IMR-90 (cell line): ENCODE measurements around the gene ABCF3. TPM values are rescaled to one million over a fixed set of nuclear protein-coding genes. Genes with fewer than 3 reads are reported as not detected.
A peak's percentile ranks its signal among the peaks of the same experiment; 100 is the strongest.

ENCODE experiments used
- ATAC-seq: fragments of 200-7000 bp; cut with Tn5 transposase; 2 replicates; pipeline ENCODE4 v1.9.1; 2020; ENCODE audit warnings: low read depth, mild to moderate bottlenecking, moderate library complexity
- BruUV-seq: library from RNA; stranded (reverse); fragments of 400-500 nt; replicated peaks from 2 replicates; lab custom pipeline; 2021; lab: Mats Ljungman, UMichigan
- CTCF ChIA-PET: fragments of 300-600 bp; formaldehyde crosslinking; extraction: SDS; loops from one replicate; lab custom pipeline; 2021; ENCODE audit warnings: antibody characterized with exemption; lab: Yijun Ruan, JAX
- POLR2A ChIA-PET: fragments of 300-600 bp; sonication (Branson Sonifier 250); formaldehyde crosslinking; loops from one replicate; lab custom pipeline; 2022; ENCODE audit warnings: antibody characterized with exemption; ENCODE audit not compliant: unreplicated experiment; lab: Charles Lee
- DNase-seq: peaks from one replicate; pipeline ENCODE4 v3.0.0; 2013
- H2AFZ ChIP-seq: replicated peaks from 2 replicates; pipeline ENCODE3; 2013; ENCODE audit warnings: low read length, mild to moderate bottlenecking; ENCODE audit not compliant: poor library complexity
- H2AK5ac ChIP-seq: 2 replicates; pipeline ENCODE4 v1.6.1; 2013; ENCODE audit warnings: low read depth, low read length, inconsistent platforms
- H2AK9ac ChIP-seq: replicated peaks from 2 replicates; pipeline ENCODE3; 2013; ENCODE audit warnings: mild to moderate bottlenecking, low read depth, low read length, moderate library complexity; ENCODE audit not compliant: poor library complexity
- H2BK120ac ChIP-seq: 2 replicates; pipeline ENCODE4 v1.6.1; 2013; ENCODE audit warnings: low read depth, low read length, inconsistent platforms
- H2BK15ac ChIP-seq: 3 replicates; pipeline ENCODE4 v1.6.1; 2013; ENCODE audit warnings: low read depth, low read length, inconsistent platforms
- H2BK20ac ChIP-seq: 2 replicates; pipeline ENCODE4 v1.6.1; 2013; ENCODE audit warnings: low read depth, mild to moderate bottlenecking, inconsistent platforms, low read length, moderate library complexity
- H2BK5ac ChIP-seq: 2 replicates; pipeline ENCODE4 v1.6.1; 2013; ENCODE audit warnings: mild to moderate bottlenecking, low read depth, low read length, inconsistent platforms; ENCODE audit not compliant: poor library complexity, severe bottlenecking
- H3K14ac ChIP-seq: replicated peaks from 2 replicates; pipeline ENCODE4 v1.6.1; 2013; ENCODE audit warnings: low read depth, low read length, inconsistent platforms
- H3K18ac ChIP-seq: 2 replicates; pipeline ENCODE4 v1.6.1; 2013; ENCODE audit warnings: low read depth, low read length, control low read depth
- H3K23ac ChIP-seq: 2 replicates; pipeline ENCODE4 v1.6.1; 2013; ENCODE audit warnings: low read depth, low read length, inconsistent platforms
- H3K27ac ChIP-seq: 2 replicates; pipeline ENCODE4 v1.5.1; 2013; ENCODE audit warnings: mild to moderate bottlenecking, control low read depth, low read length; ENCODE audit not compliant: insufficient read depth
- H3K27me3 ChIP-seq: 2 replicates; pipeline ENCODE4 v1.6.1; 2013; ENCODE audit warnings: low read length; ENCODE audit not compliant: control insufficient read depth, insufficient read depth
- H3K36me3 ChIP-seq: 2 replicates; pipeline ENCODE4 v1.6.1; 2013; ENCODE audit warnings: low read length, mixed read lengths; ENCODE audit not compliant: control insufficient read depth, insufficient read depth
- H3K4ac ChIP-seq: 2 replicates; pipeline ENCODE4 v1.6.1; 2013; ENCODE audit warnings: low read depth, low read length, inconsistent platforms
- H3K4me1 ChIP-seq: 2 replicates; pipeline ENCODE4 v1.6.1; 2013; ENCODE audit warnings: low read length, mixed read lengths; ENCODE audit not compliant: control insufficient read depth, insufficient read depth
- H3K4me2 ChIP-seq: 2 replicates; pipeline ENCODE4 v1.6.1; 2013; ENCODE audit warnings: low read depth, mild to moderate bottlenecking, control low read depth, low read length, moderate library complexity
- H3K4me3 ChIP-seq: 2 replicates; pipeline ENCODE4 v1.5.1; 2013; ENCODE audit warnings: low read depth, mild to moderate bottlenecking, control low read depth, low read length, moderate library complexity; ENCODE audit not compliant: insufficient read depth
- H3K56ac ChIP-seq: 2 replicates; pipeline ENCODE4 v1.6.1; 2013; ENCODE audit warnings: low read length, inconsistent platforms; ENCODE audit not compliant: insufficient read depth; ENCODE audit errors: extremely low read depth
- H3K79me1 ChIP-seq, 2 experiments: 2 replicates each; pipeline ENCODE4 v1.6.1; 2013; ENCODE audit warnings: low read length in 2 of 2, inconsistent platforms in 1 of 2, low read depth in 1 of 2
- H3K9ac ChIP-seq: 2 replicates; pipeline ENCODE4 v1.6.1; 2013; ENCODE audit warnings: low read depth, low read length, control low read depth
- H3K9me1 ChIP-seq: 2 replicates; pipeline ENCODE4 v1.6.1; 2013; ENCODE audit warnings: low read length, inconsistent platforms; ENCODE audit not compliant: insufficient read depth
- H3K9me3 ChIP-seq: 2 replicates; pipeline ENCODE4 v1.6.1; 2013; ENCODE audit warnings: low read length; ENCODE audit not compliant: control insufficient read depth, insufficient read depth
- H4K20me1 ChIP-seq: 2 replicates; pipeline ENCODE4 v1.6.1; 2013; ENCODE audit warnings: low read length, inconsistent platforms; ENCODE audit not compliant: insufficient read depth
- H4K5ac ChIP-seq: 2 replicates; pipeline ENCODE4 v1.6.1; 2013; ENCODE audit warnings: mild to moderate bottlenecking, low read depth, low read length, control low read depth
- H4K8ac ChIP-seq, 2 experiments: 2 replicates each; pipeline ENCODE4 v1.6.1; 2013; ENCODE audit warnings: low read depth in 2 of 2, low read length in 2 of 2, control low read depth in 1 of 2, inconsistent platforms in 1 of 2
- H4K91ac ChIP-seq: 2 replicates; pipeline ENCODE4 v1.6.1; 2013; ENCODE audit warnings: low read depth, low read length, inconsistent platforms; ENCODE audit not compliant: insufficient read depth
- CEBPB ChIP-seq: IDR thresholded peaks from 2 replicates; pipeline ENCODE4 v1.6.1; 2012; ENCODE audit warnings: low read depth, low read length, improper control_type of control experiment
- CHD1 ChIP-seq: IDR thresholded peaks from 2 replicates; pipeline ENCODE4 v1.6.1; 2012; ENCODE audit warnings: low read depth, low read length, improper control_type of control experiment
- MAZ ChIP-seq: IDR thresholded peaks from 2 replicates; pipeline ENCODE4 v1.6.1; 2012; ENCODE audit warnings: low read depth, mild to moderate bottlenecking, low read length, improper control_type of control experiment, moderate library complexity, borderline replicate concordance
- RCOR1 ChIP-seq: IDR thresholded peaks from 2 replicates; pipeline ENCODE4 v1.6.1; 2012; ENCODE audit warnings: mild to moderate bottlenecking, low read length, improper control_type of control experiment; ENCODE audit not compliant: insufficient replicate concordance
- WGBS, 2 experiments: methylation state at CpG; one replicate each; pipeline versions ENCODE4 v1.1.5 to v1.1.7; 2013; ENCODE audit warnings: missing lambda C conversion rate in 2 of 2; ENCODE audit not compliant: insufficient read length in 1 of 2; ENCODE audit errors: extremely low coverage in 2 of 2; 5-methylcytosine and 5-hydroxymethylcytosine counted together
- dilution Hi-C: fragments of 300-500 bp; cut with HindIII; formaldehyde crosslinking; loops from one replicate; pipeline ENCODE4 v1.14.3; 2018; ENCODE audit warnings: low sequenced_read_pairs; ENCODE audit not compliant: unreplicated experiment
- in situ Hi-C: fragments of 300-500 bp; cut with MboI; formaldehyde crosslinking; loops from 3 replicates; pipeline ENCODE4 v1.14.3; 2019; ENCODE audit warnings: low sequenced_read_pairs, inconsistent platforms, mixed read lengths
- intact Hi-C: fragments of 100-400 bp; cut with micrococcal nuclease; formaldehyde crosslinking; loops from 2 replicates; pipeline ENCODE4 v1.10.0; 2022
- polyA plus RNA-seq, 3 experiments: library from polyadenylated mRNA; depleted of rRNA; stranded (reverse); fragments of >200 nt; gene quantifications; 2 replicates each; pipeline ENCODE4 v1.2.3, GENCODE V29; 2012; ENCODE audit warnings: low replicate concordance in 1 of 3
- total RNA-seq: library from RNA; depleted of rRNA; stranded (reverse); fragments of >200 nt; gene quantifications from 2 replicates; pipeline ENCODE4 v1.2.3, GENCODE V29; 2012
- TF ChIP-seq, protein P1 (sequence below): fragments of 150-350 bp; IDR thresholded peaks from 2 replicates; pipeline ENCODE4 v1.6.1; 2016; ENCODE audit warnings: low read depth, mild to moderate bottlenecking, low read length, moderate library complexity, borderline replicate concordance

The ABCF3 gene
- total and polyA plus RNA-seq, 2 of the 4 experiments (the other 2 are of a cell fraction) = 36.9 to 59.2 TPM

DNA sequence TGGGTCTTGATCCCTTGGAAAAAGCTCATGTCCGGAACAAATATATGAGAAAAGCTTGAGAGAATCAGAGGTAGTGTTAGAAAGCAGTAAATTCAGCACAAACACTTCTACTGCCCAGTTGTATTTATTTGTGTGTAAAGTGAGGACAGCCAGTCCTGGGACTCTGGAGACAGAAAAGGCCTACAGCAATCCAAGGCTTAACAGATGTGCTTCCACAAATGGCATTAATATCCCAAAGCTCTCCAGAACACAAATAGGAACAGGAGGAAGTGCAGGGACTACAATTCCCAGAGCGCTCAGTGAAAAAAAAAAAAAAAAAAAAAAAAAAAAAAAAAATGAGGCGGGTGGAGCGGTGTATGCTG is 11.7 kb upstream of the ABCF3 start:
- no peak overlapping the region for H2BK120ac ChIP-seq
- no CpG with 5 or more reads among the region's 4 CpGs for WGBS, 2 experiments
- H3K9me1 ChIP-seq = peaks cover 29% of the 10 kb centered on the region
- H2BK20ac ChIP-seq = no peak overlapping the region
- no peak overlapping the region for H3K14ac ChIP-seq
- no peak overlapping the region for H2BK15ac ChIP-seq
- no peaks in the 10 kb centered on the region for H3K9me3 ChIP-seq
- DNase-seq (no peak), ATAC-seq (no peak)
- H4K91ac ChIP-seq = no peak overlapping the region
- 0 out of 2 replicates have a peak overlapping the region, but pooled peaks have one; percentile 13 for H3K27ac ChIP-seq
- H3K56ac ChIP-seq = no peak overlapping the region
- H3K4me3 ChIP-seq = no peak overlapping the region
- H2AK5ac ChIP-seq = no peak overlapping the region; the same call in 1 of the 2 replicates
- H3K79me1 ChIP-seq = peaks cover 24 to 62% of the 10 kb centered on the region in 2 experiments
- H4K5ac ChIP-seq = no peak overlapping the region; the same call in 1 of the 2 replicates
- CTCF ChIA-PET = no interaction called here
- peak overlapping the region in 1 of 2 experiments; percentile 56; a peak in 1 of 4 replicates for H4K8ac ChIP-seq
- no peak overlapping the region for H3K4me2 ChIP-seq
- H3K36me3 ChIP-seq = peaks cover 48% of the 10 kb centered on the region
- H2BK5ac ChIP-seq = peak overlapping the region; percentile 11
- intact Hi-C loops (no loop called here), dilution Hi-C loops (no loop called here), in situ Hi-C loops (no loop called here)
- H2AK9ac ChIP-seq = no peak overlapping the region
- peaks cover 41% of the 10 kb centered on the region for H4K20me1 ChIP-seq
- peaks cover 19% of the 10 kb centered on the region for H3K4me1 ChIP-seq
- H3K27me3 ChIP-seq = no peaks in the 10 kb centered on the region
- H3K9ac ChIP-seq = no peak overlapping the region
- no TSS peak for BruUV-seq
- H3K4ac ChIP-seq = peak overlapping the region; percentile 5; the same call in 1 of the 2 replicates
- POLR2A ChIA-PET = interaction anchor here (0.6 kb wide), 1 partner anchor 70 kb away, joined by 14 read pairs; no protein-coding TSS in a partner anchor
- no peak overlapping the region for H2AFZ ChIP-seq
- no peak for TF ChIP-seq RCOR1
- TF ChIP-seq CEBPB = no peak
- TF ChIP-seq CHD1 = no peak
- TF ChIP-seq, protein P1, sequence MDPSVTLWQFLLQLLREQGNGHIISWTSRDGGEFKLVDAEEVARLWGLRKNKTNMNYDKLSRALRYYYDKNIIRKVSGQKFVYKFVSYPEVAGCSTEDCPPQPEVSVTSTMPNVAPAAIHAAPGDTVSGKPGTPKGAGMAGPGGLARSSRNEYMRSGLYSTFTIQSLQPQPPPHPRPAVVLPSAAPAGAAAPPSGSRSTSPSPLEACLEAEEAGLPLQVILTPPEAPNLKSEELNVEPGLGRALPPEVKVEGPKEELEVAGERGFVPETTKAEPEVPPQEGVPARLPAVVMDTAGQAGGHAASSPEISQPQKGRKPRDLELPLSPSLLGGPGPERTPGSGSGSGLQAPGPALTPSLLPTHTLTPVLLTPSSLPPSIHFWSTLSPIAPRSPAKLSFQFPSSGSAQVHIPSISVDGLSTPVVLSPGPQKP = no peak
- no peak for TF ChIP-seq MAZ
- no peak overlapping the region for H3K18ac ChIP-seq
- no peak overlapping the region for H3K23ac ChIP-seq
